HepG2 (cell line): Measurements from ENCODE around the gene CHN2. TPM values are rescaled to one million over a fixed set of nuclear protein-coding genes. Genes with fewer than 3 reads are reported as not detected.
A peak's percentile ranks its signal among the peaks of the same experiment; 100 is the strongest.

Experiments
- CREM ChIP-seq, 2 experiments: sonication (generic) in 1 of 2; formaldehyde crosslinking in 1 of 2; IDR thresholded peaks; 2 replicates each; pipeline versions ENCODE4 v1.4.0 to v1.6.1; 2016 to 2020; ENCODE audit warnings: antibody characterized with exemption in 1 of 2, mild to moderate bottlenecking in 1 of 2, missing genetic modification reagents in 1 of 2
- DMAP1 ChIP-seq: IDR thresholded peaks from 2 replicates; pipeline ENCODE4 v1.6.1; 2016
- E2F5 ChIP-seq: sonication (generic); formaldehyde crosslinking; conservative IDR thresholded peaks from 2 replicates; pipeline ENCODE4 v1.4.0; 2020; ENCODE audit warnings: missing genetic modification reagents
- ERF ChIP-seq: IDR thresholded peaks from 2 replicates; pipeline ENCODE4 v1.6.1; 2018; ENCODE audit warnings: missing biosample characterization, missing genetic modification reagents
- EZH2 ChIP-seq: conservative IDR thresholded peaks from 2 replicates; pipeline ENCODE4 v1.6.1; 2012; ENCODE audit warnings: mild to moderate bottlenecking, low read depth, low read length, moderate library complexity
- GABPB1 ChIP-seq: IDR thresholded peaks from 2 replicates; pipeline ENCODE4 v1.6.1; 2016; ENCODE audit warnings: mild to moderate bottlenecking, missing genetic modification reagents, moderate library complexity, missing compliant biosample characterization
- GATAD2A ChIP-seq: IDR thresholded peaks from 2 replicates; pipeline ENCODE4 v1.6.1; 2016
- HIC2 ChIP-seq: sonication (generic); formaldehyde crosslinking; IDR thresholded peaks from 2 replicates; pipeline ENCODE4 v1.9.0; 2022; ENCODE audit warnings: low read depth, missing genetic modification reagents
- MTA1 ChIP-seq: sonication (generic); formaldehyde crosslinking; IDR thresholded peaks from 2 replicates; pipeline ENCODE4 v1.4.0; 2020; ENCODE audit warnings: missing genetic modification reagents, mild to moderate bottlenecking, borderline replicate concordance
- NFIB ChIP-seq: sonication (generic); formaldehyde crosslinking; IDR thresholded peaks from 2 replicates; pipeline ENCODE4 v1.9.0; 2021; ENCODE audit warnings: missing genetic modification reagents, mild to moderate bottlenecking, borderline replicate concordance
- PRPF4 ChIP-seq: fragments of 200-400 bp; formaldehyde crosslinking; IDR thresholded peaks from 2 replicates; pipeline ENCODE4 v1.6.1; 2016; ENCODE audit warnings: low read length, low read depth; ENCODE audit not compliant: poor library complexity, severe bottlenecking
- RAD21 ChIP-seq: fragments of 450-650 bp; formaldehyde crosslinking; IDR thresholded peaks from 2 replicates; pipeline ENCODE4 v1.5.0; 2020; ENCODE audit warnings: mild to moderate bottlenecking
- RARA ChIP-seq: IDR thresholded peaks from 2 replicates; pipeline ENCODE4 v1.6.1; 2016; ENCODE audit warnings: missing genetic modification reagents, missing compliant biosample characterization
- SALL1 ChIP-seq: sonication (generic); formaldehyde crosslinking; IDR thresholded peaks from 2 replicates; pipeline ENCODE4 v1.8.0; 2022; ENCODE audit warnings: mild to moderate bottlenecking, missing genetic modification reagents
- SMAD9 ChIP-seq: sonication (generic); formaldehyde crosslinking; IDR thresholded peaks from 2 replicates; pipeline ENCODE4 v1.5.1; 2020; ENCODE audit warnings: mild to moderate bottlenecking, missing genetic modification reagents
- ZBTB49 ChIP-seq: sonication (generic); formaldehyde crosslinking; IDR thresholded peaks from 2 replicates; pipeline ENCODE4 v1.4.0; 2020; ENCODE audit warnings: missing genetic modification reagents, borderline replicate concordance
- ZNF124 ChIP-seq: sonication (generic); formaldehyde crosslinking; IDR thresholded peaks from 2 replicates; pipeline ENCODE4 v1.4.0; 2020; ENCODE audit warnings: missing genetic modification reagents
- ZNF451 ChIP-seq: sonication (generic); formaldehyde crosslinking; IDR thresholded peaks from 2 replicates; pipeline ENCODE4 v1.5.0; 2020; ENCODE audit warnings: mild to moderate bottlenecking, missing genetic modification reagents
- ZNF614 ChIP-seq: IDR thresholded peaks from 2 replicates; pipeline ENCODE4 v1.6.1; 2018; ENCODE audit warnings: missing biosample characterization, missing genetic modification reagents, inconsistent platforms, borderline replicate concordance
- ZNF761 ChIP-seq: sonication (generic); formaldehyde crosslinking; conservative IDR thresholded peaks from 2 replicates; pipeline ENCODE4 v1.4.0; 2020; ENCODE audit warnings: mild to moderate bottlenecking, missing genetic modification reagents
- ZNF772 ChIP-seq: sonication (generic); formaldehyde crosslinking; IDR thresholded peaks from 2 replicates; pipeline ENCODE4 v1.5.0; 2020; ENCODE audit warnings: mild to moderate bottlenecking, missing genetic modification reagents
- ZNF788 ChIP-seq: sonication (generic); formaldehyde crosslinking; IDR thresholded peaks from 2 replicates; pipeline ENCODE4 v1.5.0; 2020; ENCODE audit warnings: mild to moderate bottlenecking, missing genetic modification reagents, borderline replicate concordance
- ZSCAN9 ChIP-seq: IDR thresholded peaks from 2 replicates; pipeline ENCODE4 v1.6.1; 2016; ENCODE audit warnings: borderline replicate concordance
- polyA plus RNA-seq, 8 experiments: library from polyadenylated mRNA; depleted of rRNA in 3 of 8; stranded (reverse) in 7 of 8; unstranded in 1 of 8; fragments of >200 nt; fragmentation: Illumina TruSeq in 4 of 8; extraction: Trizol in 4 of 8; gene quantifications; 2 replicates each; pipeline versions ENCODE4 v1.2.1 to v1.2.3, GENCODE V29; 2011 to 2016; ENCODE audit warnings: low read depth in 4 of 8, missing spikeins in 1 of 8, mixed read lengths in 1 of 8; ENCODE audit not compliant: insufficient read depth in 1 of 8
- total RNA-seq, 5 experiments: library from RNA; depleted of rRNA; stranded (reverse); fragments of >200 nt; fragmentation: Illumina TruSeq; extraction: Trizol; gene quantifications; 2 replicates each; pipeline ENCODE4 v1.2.3, GENCODE V29; 2016; ENCODE audit warnings: low read depth in 1 of 5

CHN2 gene
- total and polyA plus RNA-seq, 2 of the 13 experiments (the other 11 are each of a cell fraction or from before 2014, with no cell fraction given), result 23.5 to 30.5 TPM

- no peak for TF ChIP-seq E2F5 (CRISPR knock-in tag)
- TF ChIP-seq ZNF451 (CRISPR knock-in tag), result no peak
- peak; percentile 86 for TF ChIP-seq RARA
- peak; percentile 54; the same call in 1 of the 2 replicates for TF ChIP-seq ZNF761 (CRISPR knock-in tag)
- TF ChIP-seq DMAP1 (CRISPR knock-in tag), result peak; percentile 57; the same call in 1 of the 2 replicates
- TF ChIP-seq SMAD9 (CRISPR knock-in tag), result no peak
- no peak for TF ChIP-seq PRPF4
- no peak for TF ChIP-seq ZNF124 (CRISPR knock-in tag)
- TF ChIP-seq MTA1, result peak; percentile 80
- no peak for TF ChIP-seq NFIB (CRISPR knock-in tag)
- peak; percentile 92 for TF ChIP-seq GATAD2A
- peak; percentile 72; the same call in 1 of the 2 replicates for TF ChIP-seq HIC2
- TF ChIP-seq ZBTB49 (CRISPR knock-in tag), result no peak
- 0 out of 2 replicates have a peak, but pooled peaks have one; percentile 48 for TF ChIP-seq ZSCAN9 (CRISPR knock-in tag)
- peak; percentile 25; the same call in 1 of the 2 replicates for TF ChIP-seq ZNF788 (CRISPR knock-in tag)
- TF ChIP-seq ERF (CRISPR knock-in tag), result no peak
- TF ChIP-seq RAD21 (CRISPR knock-in tag), result no peak
- TF ChIP-seq SALL1 (CRISPR knock-in tag), result peak; percentile 96
- TF ChIP-seq ZNF614 (CRISPR knock-in tag), result peak; percentile 64; the same call in 1 of the 2 replicates
- TF ChIP-seq EZH2, result no peak
- TF ChIP-seq CREM (IDR thresholded peaks at IDR 0.05), result peak; percentile 72
- no peak for TF ChIP-seq CREM (CRISPR knock-in tag; IDR thresholded peaks at IDR 0.05)
- peak; percentile 52; the same call in 1 of the 2 replicates for TF ChIP-seq GABPB1 (CRISPR knock-in tag)
- peak; percentile 46; the same call in 1 of the 2 replicates for TF ChIP-seq ZNF772 (CRISPR knock-in tag)
Observed at GRCh38 chr7:29208410-29209250, 14.1 kb downstream of the CHN2 start (continued).
